ENCODE measurements around the gene CCDC182.

The CCDC182 gene
- 0 reads per million in 9 experiments for total RNA-seq

DNA sequence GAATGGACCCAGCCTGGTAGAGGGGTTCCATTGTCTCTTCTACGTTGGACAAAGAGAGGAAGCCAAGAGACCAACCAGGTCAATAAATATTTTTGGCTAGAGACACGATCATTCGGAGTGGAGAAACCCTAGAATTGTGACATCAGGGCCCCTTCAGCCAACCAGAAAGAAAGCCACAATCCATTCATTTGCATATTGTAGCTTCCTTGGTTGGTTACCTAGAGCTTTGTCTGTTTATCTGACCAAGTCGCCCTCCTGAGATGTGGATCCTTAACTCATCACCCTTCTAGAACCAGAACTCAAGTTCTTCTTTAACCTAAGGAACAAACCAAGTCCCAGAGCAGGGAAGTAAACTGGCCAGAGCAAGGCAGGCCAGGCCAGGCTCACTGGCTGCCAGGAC is at the start of gene CCDC182:
CCDC182 (minus strand) TSS at position 58 of the 400 bp plus-strand sequence; CDS start at position 31, 27 bp downstream.
- no peaks in the 10 kb centered on the region for H3K36me3 Mint-ChIP-seq (ENCODE audit: insufficient read depth)
- H3K27me3 Mint-ChIP-seq, result no peaks in the 10 kb centered on the region

DNA sequence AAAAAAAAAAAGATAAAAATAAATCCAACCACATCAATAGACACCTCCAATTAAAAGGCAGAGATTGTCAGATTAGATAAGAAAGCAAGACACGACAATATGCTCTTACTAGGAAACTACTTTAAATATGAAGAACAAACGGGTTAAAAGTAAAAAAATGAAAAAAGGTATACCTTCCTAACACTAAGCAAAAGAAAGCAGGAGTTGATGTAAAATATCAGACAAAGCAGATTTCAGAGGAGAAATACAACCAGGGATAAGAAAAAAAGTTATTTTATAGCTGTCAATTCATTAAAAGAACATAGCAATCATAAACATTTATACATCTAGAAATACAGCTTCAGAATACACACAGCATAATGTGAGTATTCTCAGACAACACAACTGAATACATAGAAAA is 49.7 kb upstream of the CCDC182 start:
- no peak for ATAC-seq (replicated peaks)
- no peaks in the 10 kb centered on the region for H3K36me3 Mint-ChIP-seq (ENCODE audit: insufficient read depth)
- H3K27ac Mint-ChIP-seq, result no peak overlapping the region
- H3K4me1 Mint-ChIP-seq (ENCODE audit: low read depth in 2 of 2), result no peaks in the 10 kb centered on the region
- H3K4me3 Mint-ChIP-seq, result no peak overlapping the region
- peaks cover 17 to 27% of the 10 kb centered on the region in 2 donors for H3K27me3 Mint-ChIP-seq
- no peak for DNase-seq
- no peaks in the 10 kb centered on the region for H3K9me3 Mint-ChIP-seq

More for the DNA sequence above, at the start of gene CCDC182:
- H3K4me1 Mint-ChIP-seq (ENCODE audit: low read depth in 2 of 2), result peaks cover 8 to 10% of the 10 kb centered on the region in 2 donors
- ATAC-seq (replicated peaks), result no peak
- DNase-seq, result no peak
- peak within 1 kb of the TSS in 1 of 2 donors; percentile 11 for H3K27ac Mint-ChIP-seq
- H3K4me3 Mint-ChIP-seq, result no peak within 1 kb of the TSS
- no peaks in the 10 kb centered on the region for H3K9me3 Mint-ChIP-seq

GRCh38 chr17:57788725-57789124 is 43.6 kb upstream of the CCDC182 start:
- no peak overlapping the region for H3K4me3 Mint-ChIP-seq
- DNase-seq (no peak), ATAC-seq (replicated peaks) (no peak)
- H3K9me3 Mint-ChIP-seq, result no peaks in the 10 kb centered on the region
- H3K27ac Mint-ChIP-seq, result no peak overlapping the region
- H3K36me3 Mint-ChIP-seq (ENCODE audit: insufficient read depth), result no peaks in the 10 kb centered on the region
- peaks cover 53 to 64% of the 10 kb centered on the region in 2 donors for H3K27me3 Mint-ChIP-seq
- H3K4me1 Mint-ChIP-seq (ENCODE audit: low read depth in 2 of 2), result no peaks in the 10 kb centered on the region

DNA sequence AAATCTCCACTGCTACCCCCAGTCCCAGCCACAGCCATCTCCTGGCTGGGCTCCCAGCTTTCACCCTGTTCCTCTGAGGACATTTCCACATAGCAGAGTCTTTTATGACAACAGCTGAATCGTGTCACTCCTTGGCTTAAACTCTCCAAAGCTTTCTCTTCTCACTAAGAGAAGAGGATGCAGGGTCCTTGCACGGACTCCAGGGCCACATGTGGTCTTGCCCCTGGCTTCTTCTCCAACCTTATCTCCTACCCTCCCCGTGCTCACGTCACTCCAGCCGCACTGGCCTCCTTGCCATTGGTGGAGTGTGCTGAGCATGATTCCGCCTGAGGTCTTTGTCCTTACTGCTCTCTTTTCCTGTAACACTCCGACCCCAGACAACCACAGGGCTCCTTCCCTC is 39.9 kb upstream of the CCDC182 start:
- no peaks in the 10 kb centered on the region for H3K9me3 Mint-ChIP-seq
- H3K4me1 Mint-ChIP-seq (ENCODE audit: low read depth in 2 of 2), result no peaks in the 10 kb centered on the region
- ATAC-seq (replicated peaks) (no peak), DNase-seq (no peak)
- H3K27me3 Mint-ChIP-seq, result peaks cover 44 to 45% of the 10 kb centered on the region in 2 donors
- H3K36me3 Mint-ChIP-seq (ENCODE audit: insufficient read depth), result no peaks in the 10 kb centered on the region
- H3K4me3 Mint-ChIP-seq, result no peak overlapping the region
- H3K27ac Mint-ChIP-seq, result no peak overlapping the region

DNA sequence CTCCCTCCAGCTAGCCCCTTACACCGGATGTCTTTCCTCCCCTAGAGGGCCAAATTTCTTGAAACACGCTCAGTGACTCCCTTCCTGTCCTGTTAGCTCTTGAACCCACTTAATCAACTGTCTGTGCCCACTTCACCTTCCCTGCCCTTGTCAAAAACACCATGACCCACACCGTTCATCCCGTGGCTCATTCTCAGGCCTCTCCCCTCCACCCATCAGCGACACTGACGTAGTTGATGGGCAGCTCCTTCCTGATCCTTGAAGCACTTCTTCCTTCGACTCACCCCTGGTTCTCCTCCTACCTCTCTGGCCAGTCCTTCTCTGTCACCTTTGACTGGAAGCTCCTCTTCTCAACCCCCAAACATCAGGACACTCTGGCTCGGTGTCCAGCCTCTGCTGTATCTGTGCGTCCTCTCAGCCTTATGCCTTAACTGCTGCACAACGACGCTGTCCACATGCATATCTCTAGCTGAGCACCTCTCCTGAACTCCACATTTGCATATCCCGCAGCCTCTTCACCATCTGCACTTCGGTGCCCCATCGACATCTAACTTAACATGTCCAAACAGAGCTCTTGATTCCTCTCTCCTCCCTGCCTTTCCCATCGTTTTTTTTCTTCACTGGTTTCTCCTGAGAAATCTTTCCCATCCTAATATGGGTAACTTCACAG is 39.3 kb upstream of the CCDC182 start:
- no peak overlapping the region for H3K27ac Mint-ChIP-seq
- H3K4me1 Mint-ChIP-seq (ENCODE audit: low read depth in 2 of 2), result no peaks in the 10 kb centered on the region
- ATAC-seq (replicated peaks), result no peak
- no peaks in the 10 kb centered on the region for H3K36me3 Mint-ChIP-seq (ENCODE audit: insufficient read depth)
- DNase-seq, result no peak
- no peak overlapping the region for H3K4me3 Mint-ChIP-seq
- H3K9me3 Mint-ChIP-seq, result no peaks in the 10 kb centered on the region
- peaks cover 38 to 39% of the 10 kb centered on the region in 2 donors for H3K27me3 Mint-ChIP-seq

- H3K27ac Mint-ChIP-seq, result no peak overlapping the region
- H3K4me3 Mint-ChIP-seq, result no peak overlapping the region
- DNase-seq (peak; percentile 66 to 73 (median 70)), ATAC-seq (replicated peaks) (peak; percentile 83)
- no peaks in the 10 kb centered on the region for H3K4me1 Mint-ChIP-seq (ENCODE audit: low read depth in 2 of 2)
- H3K36me3 Mint-ChIP-seq (ENCODE audit: insufficient read depth), result no peaks in the 10 kb centered on the region
- H3K27me3 Mint-ChIP-seq, result peaks cover 30 to 32% of the 10 kb centered on the region in 2 donors
- no peaks in the 10 kb centered on the region for H3K9me3 Mint-ChIP-seq
Measured at GRCh38 chr17:57783338-57783742, 38.2 kb upstream of the CCDC182 start.

DNA sequence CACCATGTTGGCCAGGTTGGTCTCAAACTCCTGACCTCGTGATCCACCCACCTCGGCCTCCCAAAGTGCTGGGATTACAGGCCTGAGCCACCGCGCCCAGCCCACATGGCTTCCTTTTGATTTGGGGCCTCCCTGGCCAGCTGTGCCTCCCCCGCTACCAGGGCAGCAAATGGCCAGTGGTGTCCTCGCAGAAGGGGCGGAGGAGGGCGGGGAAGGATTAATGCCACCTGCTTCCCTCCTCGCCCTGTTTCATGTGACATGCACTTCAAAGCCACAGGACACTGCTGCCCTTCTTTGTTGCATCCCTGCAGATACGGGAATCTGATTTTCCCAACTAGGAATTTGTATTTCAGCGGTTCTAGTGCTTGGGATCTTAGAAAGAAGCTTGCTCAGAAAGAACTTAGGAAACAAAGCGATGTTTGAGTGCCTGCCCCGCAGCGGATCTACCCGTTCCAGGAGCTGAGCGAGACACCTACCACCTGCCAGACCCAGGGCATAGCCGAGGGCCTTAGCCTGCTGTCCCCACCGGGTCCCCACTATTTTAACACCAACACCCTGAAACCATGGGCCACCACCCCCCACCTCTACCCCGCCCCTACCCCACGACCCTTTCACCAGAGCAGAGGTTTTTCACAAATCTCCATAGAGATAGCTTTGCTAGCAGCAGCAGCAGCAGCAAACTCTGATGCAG is 37.7 kb upstream of the CCDC182 start:
- Mint-ChIP-seq H3K9me3 (no peaks in the 10 kb centered on the region), H3K27me3 (peaks cover 24 to 32% of the 10 kb centered on the region in 2 donors), H3K4me3 (no peak overlapping the region), H3K27ac (no peak overlapping the region), H3K36me3 (ENCODE audit: insufficient read depth) (no peaks in the 10 kb centered on the region), H3K4me1 (ENCODE audit: low read depth in 2 of 2) (no peaks in the 10 kb centered on the region)
- ATAC-seq (replicated peaks) (no peak), DNase-seq (no peak)

- no peak for ATAC-seq (replicated peaks)
- Mint-ChIP-seq H3K27me3 (peaks cover 17 to 31% of the 10 kb centered on the region in 2 donors), H3K36me3 (ENCODE audit: insufficient read depth) (no peaks in the 10 kb centered on the region), H3K4me3 (no peak overlapping the region), H3K27ac (no peak overlapping the region), H3K4me1 (ENCODE audit: low read depth in 2 of 2) (no peaks in the 10 kb centered on the region), H3K9me3 (no peaks in the 10 kb centered on the region)
- no peak for DNase-seq
Measured at GRCh38 chr17:57782062-57782490, 37.0 kb upstream of the CCDC182 start.

- no peak for ATAC-seq (replicated peaks)
- no peak for DNase-seq
- H3K27ac Mint-ChIP-seq, result no peak overlapping the region
- no peaks in the 10 kb centered on the region for H3K4me1 Mint-ChIP-seq (ENCODE audit: low read depth in 2 of 2)
- H3K4me3 Mint-ChIP-seq, result no peak overlapping the region
- peaks cover 12 to 31% of the 10 kb centered on the region in 2 donors for H3K27me3 Mint-ChIP-seq
- no peaks in the 10 kb centered on the region for H3K9me3 Mint-ChIP-seq
- H3K36me3 Mint-ChIP-seq (ENCODE audit: insufficient read depth), result no peaks in the 10 kb centered on the region
Measured at GRCh38 chr17:57781386-57782061, 36.4 kb upstream of the CCDC182 start.

- H3K4me1 Mint-ChIP-seq (ENCODE audit: low read depth in 2 of 2), result no peaks in the 10 kb centered on the region
- no peaks in the 10 kb centered on the region for H3K9me3 Mint-ChIP-seq
Measured at GRCh38 chr17:57779706-57780105, 34.6 kb upstream of the CCDC182 start.

GRCh38 chr17:57778306-57778705 is 33.2 kb upstream of the CCDC182 start:
- no peak overlapping the region for H3K27ac Mint-ChIP-seq
- no peaks in the 10 kb centered on the region for H3K36me3 Mint-ChIP-seq (ENCODE audit: insufficient read depth)
- H3K9me3 Mint-ChIP-seq, result no peaks in the 10 kb centered on the region
- H3K27me3 Mint-ChIP-seq, result peaks cover 37 to 61% of the 10 kb centered on the region in 2 donors
- no peak for DNase-seq
- H3K4me3 Mint-ChIP-seq, result no peak overlapping the region
- no peak for ATAC-seq (replicated peaks)
- H3K4me1 Mint-ChIP-seq (ENCODE audit: low read depth in 2 of 2), result no peaks in the 10 kb centered on the region

More at GRCh38 chr17:57779706-57780105, 34.6 kb upstream of the CCDC182 start:
- Mint-ChIP-seq H3K27me3 (peaks cover 23 to 47% of the 10 kb centered on the region in 2 donors), H3K27ac (no peak overlapping the region), H3K4me3 (no peak overlapping the region), H3K36me3 (ENCODE audit: insufficient read depth) (no peaks in the 10 kb centered on the region)
- DNase-seq (no peak), ATAC-seq (replicated peaks) (no peak)

DNA sequence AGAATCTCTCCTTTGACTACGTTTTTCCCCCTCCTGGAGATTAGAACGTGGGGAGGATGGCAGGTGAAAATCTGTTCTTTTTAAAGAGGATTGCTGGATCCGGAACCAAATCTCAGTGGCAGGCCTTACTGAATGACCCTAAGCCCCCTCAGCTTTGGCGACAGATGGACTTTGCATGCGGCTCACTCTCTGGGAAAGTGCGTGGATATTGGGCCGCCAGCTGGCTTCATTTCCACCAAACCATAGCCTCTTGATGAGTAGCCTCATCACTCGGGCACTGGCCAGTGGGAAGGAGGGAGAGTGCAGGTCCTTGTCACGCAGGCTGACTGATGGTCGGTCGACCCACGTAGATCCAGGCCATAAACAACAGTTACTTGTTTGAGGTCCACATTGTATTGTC is 31.3 kb upstream of the CCDC182 start:
- no peak overlapping the region for H3K4me3 Mint-ChIP-seq
- no peak for ATAC-seq (replicated peaks)
- no peaks in the 10 kb centered on the region for H3K9me3 Mint-ChIP-seq
- H3K36me3 Mint-ChIP-seq (ENCODE audit: insufficient read depth), result no peaks in the 10 kb centered on the region
- H3K27me3 Mint-ChIP-seq, result peaks cover 50 to 74% of the 10 kb centered on the region in 2 donors
- DNase-seq, result no peak
- no peak overlapping the region for H3K27ac Mint-ChIP-seq
- no peaks in the 10 kb centered on the region for H3K4me1 Mint-ChIP-seq (ENCODE audit: low read depth in 2 of 2)

GRCh38 chr17:57774872-57775271 is 29.8 kb upstream of the CCDC182 start:
- ATAC-seq (replicated peaks), result no peak
- Mint-ChIP-seq H3K36me3 (ENCODE audit: insufficient read depth) (no peaks in the 10 kb centered on the region), H3K4me1 (ENCODE audit: low read depth in 2 of 2) (no peaks in the 10 kb centered on the region), H3K4me3 (no peak overlapping the region), H3K9me3 (no peaks in the 10 kb centered on the region), H3K27ac (no peak overlapping the region), H3K27me3 (peaks cover 58 to 84% of the 10 kb centered on the region in 2 donors)
- no peak for DNase-seq

All from effector memory CD8-positive, alpha-beta T cell (primary cell).